COR-L47 (cell line): ENCODE data around the gene TMEM72.

ENCODE experiments used
- DNase-seq: peaks from one replicate; lab custom pipeline; 2025; lab: John Stamatoyannopoulos, UW

Gene TMEM72

DNA sequence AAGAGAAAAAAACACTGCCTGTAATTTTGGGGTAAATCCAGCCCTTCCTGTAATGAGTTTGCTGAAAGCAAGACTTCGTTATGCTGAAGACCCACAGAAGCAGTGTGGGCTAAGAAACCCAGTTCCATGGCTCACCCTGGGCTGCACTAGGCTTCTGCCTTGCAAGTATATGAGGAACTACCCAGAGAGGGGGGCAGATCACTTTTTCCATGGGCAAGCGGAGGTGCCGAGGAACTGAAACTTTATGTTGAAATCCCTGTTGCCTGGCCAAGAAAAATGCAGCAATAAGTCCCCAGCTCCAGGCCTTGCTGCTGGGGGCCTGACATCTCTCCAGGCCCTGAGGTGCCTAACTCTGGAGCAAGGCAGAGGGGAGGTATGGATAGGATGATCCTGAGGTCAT, 57.0 kb downstream of the TMEM72 start:
- DNase-seq = no peak

DNA sequence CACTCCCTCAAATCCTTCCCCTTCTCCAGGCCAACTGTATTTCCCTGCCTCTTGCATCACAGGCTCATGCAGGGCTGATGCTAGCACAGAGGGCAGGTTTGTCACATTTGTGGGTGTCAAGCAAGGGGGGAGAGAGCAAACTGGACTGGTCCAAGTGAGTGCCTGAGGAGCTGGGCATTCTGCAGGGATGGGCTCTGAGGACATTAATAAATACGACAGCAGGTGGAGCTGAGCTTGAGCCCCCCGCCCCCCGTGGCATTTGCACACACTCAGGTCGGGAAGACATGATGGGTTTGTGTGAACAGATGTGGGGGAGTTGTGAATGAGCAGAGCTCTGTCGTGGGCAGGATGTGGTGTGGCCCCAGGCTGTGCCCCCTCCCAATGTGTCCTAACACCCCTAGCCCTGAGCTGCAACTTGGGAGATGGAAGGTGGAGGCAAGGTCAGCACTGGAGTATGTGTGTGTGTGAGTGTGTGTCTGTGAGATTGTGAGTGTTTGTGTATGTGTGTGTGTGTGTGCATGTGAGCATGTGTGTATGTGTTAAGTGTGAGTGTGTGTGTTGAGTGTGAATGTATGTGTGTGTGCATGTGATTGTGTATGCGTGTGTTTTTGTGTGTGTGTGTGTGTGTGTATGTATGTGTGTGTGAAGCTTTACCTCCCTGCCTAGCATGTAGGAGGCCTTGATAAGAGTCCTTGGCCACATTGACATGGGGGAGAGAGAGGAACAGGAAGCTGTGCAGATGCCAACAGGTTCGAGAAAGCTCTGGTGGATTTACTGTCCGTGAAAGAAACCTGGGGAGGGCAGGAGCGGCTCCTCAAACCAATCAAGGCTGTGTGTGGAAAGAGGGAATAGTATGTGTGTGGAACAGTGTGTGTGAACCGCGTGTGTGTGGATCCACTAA, 57.6 kb downstream of the TMEM72 start:
- DNase-seq = no peak

- DNase-seq = no peak
Measured at GRCh38 chr10:44969854-44970253, 58.7 kb downstream of the TMEM72 start.

GRCh38 chr10:44970812-44971395, 59.8 kb downstream of the TMEM72 start:
- DNase-seq = no peak

GRCh38 chr10:44971434-44971833, 60.3 kb downstream of the TMEM72 start:
- no peak for DNase-seq

DNA sequence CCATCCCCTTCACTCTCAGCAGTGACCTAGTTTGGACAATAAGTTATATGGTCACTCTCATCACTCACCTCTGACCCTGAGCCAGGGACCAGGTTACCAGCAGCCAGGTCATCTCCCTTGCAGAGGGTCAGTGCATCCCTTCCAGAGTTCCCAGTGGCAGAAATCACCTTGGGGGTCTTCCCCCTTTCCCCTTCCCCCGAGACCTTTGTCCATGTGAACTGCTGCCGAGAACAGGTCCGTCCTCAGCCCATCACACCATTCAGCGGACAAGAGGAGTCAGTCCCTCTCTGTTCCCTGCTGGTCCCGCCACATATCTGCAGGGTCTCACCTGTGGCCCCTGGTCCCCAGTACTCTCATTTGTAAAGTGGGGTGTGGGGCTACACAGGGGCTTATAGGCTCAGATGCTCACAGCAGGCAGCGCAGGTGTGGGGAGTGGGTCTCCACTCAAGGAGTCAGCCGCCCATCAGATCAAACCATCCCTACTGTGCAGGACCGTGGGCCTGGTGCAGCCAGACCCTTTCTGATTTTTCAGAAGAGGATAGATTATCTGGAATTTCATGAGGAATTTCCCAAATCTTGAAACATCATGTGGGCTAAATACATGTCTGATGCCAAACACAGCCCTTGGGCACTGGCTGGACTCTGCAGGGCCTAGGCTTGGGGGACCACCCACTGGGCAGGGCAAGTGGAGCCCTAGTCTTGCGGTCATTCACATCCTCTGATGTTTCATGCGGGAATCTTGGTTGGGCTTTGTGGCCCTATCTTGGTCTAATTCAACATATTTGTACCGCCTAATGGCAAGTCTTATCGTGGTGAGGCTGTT, 61.0 kb downstream of the TMEM72 start:
- DNase-seq = no peak

GRCh38 chr10:44972874-44973306, 61.8 kb downstream of the TMEM72 start:
- no peak for DNase-seq

GRCh38 chr10:44973323-44974081, 62.4 kb downstream of the TMEM72 start:
- peak; percentile 11 for DNase-seq

DNA sequence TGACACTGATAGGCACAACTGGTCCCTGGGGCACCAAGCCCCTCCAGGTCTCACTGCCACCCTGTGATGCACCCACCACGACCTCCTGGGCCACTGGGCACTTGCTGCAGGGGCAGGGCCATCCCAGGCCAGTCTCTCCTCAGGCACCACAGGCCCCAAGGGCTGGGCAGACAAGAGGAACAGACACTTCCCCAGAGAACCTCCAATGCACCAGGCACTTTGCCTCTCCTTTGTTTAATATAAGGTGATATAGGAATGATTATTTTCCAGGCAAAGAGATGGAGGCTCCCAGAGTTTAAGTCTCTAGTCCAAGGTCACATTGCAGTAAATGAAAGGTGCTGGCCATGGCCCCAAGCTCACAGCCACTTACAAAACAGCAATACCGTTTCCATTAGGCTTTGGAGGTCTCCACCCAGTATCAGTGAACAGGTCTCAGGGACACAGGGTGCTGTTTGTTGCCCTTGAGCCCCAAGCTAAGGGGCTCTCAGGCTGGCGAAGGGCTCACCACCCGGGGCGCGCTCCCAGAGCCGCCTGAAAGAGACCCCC, 63.0 kb downstream of the TMEM72 start:
- no peak for DNase-seq

- DNase-seq = no peak
Measured at GRCh38 chr10:44974628-44975430, 63.7 kb downstream of the TMEM72 start.

DNA sequence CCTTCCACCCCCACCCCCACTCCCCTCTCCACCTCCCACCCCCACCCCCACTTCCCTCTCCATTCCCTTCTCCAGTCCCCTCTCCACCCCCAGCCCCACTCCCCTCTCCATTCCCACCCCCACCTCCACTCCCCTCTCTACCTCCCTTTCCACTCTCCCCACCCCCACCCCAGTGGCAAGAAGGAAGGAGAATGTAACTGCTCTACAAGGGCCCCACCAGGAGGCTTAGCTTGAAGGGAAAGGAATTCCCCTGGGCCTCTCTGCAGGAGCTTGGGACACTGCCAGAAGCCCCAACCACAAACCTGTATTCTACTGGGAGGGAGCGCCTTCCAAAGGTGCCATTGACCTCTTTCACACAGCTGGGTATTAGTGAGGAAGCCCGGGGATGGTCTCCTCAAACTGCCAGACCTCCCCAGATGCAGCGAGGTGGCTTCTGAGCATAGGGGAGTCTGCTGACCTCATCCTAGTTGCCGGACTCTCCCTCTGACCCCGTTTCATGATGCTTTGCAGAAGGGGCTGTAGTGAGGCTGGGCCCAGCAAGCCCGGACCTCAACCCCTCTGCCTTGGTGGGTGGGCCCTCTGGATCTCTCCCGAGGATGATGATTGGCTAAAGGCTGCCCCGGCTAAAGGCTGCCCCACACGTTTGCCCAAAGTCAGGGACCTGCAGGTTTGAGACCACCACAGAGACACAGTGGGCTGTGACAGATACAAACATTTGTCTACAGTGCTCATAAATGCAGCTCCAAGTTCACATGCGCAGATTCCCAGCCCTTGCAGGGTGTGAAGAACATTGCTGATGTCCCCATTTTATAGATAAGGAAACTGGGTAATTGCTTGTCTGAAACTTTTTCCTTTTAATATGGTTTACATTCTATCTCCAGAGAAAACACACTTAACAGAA, 64.5 kb downstream of the TMEM72 start:
- DNase-seq = peak; percentile 55

DNA sequence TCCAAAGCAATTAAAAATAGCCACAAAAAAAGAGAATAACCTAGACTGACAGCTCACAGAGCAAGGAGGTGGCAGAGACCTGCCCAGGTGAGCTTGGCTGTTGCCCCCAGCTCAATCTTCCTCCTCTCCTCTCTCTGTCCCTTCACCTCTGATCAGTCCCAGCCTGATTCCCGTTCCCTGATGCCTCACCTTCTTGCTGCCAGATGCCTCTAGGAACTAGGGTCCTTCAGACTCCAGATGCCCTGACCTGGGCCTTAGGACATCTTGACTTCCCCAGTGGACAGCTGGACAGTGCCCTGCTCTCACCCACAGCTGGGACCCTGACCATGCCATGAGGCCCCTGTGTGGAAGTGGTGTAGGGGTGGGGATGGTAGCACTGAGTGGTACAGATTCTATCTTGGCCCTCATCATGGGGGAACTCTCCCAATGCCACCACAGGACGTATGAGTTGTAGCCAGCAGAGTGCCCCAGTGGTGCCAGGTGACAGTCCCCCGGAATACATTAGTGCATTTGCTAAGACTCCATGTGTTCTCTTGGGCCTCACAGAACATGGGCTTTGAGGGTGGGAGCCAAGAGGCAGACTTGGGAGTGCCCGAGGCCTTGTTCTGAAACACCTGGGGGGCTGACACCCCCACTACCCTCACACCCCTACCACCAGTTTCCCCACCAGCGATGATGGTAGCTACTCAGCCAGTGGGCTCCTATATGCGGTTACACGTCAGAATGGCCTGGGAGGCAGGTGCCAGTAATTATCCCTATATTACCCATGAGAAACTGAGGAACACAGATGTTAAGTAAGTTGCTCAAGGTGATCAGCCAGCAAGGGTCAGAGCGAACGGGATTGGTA, 65.4 kb downstream of the TMEM72 start:
- no peak for DNase-seq

DNA sequence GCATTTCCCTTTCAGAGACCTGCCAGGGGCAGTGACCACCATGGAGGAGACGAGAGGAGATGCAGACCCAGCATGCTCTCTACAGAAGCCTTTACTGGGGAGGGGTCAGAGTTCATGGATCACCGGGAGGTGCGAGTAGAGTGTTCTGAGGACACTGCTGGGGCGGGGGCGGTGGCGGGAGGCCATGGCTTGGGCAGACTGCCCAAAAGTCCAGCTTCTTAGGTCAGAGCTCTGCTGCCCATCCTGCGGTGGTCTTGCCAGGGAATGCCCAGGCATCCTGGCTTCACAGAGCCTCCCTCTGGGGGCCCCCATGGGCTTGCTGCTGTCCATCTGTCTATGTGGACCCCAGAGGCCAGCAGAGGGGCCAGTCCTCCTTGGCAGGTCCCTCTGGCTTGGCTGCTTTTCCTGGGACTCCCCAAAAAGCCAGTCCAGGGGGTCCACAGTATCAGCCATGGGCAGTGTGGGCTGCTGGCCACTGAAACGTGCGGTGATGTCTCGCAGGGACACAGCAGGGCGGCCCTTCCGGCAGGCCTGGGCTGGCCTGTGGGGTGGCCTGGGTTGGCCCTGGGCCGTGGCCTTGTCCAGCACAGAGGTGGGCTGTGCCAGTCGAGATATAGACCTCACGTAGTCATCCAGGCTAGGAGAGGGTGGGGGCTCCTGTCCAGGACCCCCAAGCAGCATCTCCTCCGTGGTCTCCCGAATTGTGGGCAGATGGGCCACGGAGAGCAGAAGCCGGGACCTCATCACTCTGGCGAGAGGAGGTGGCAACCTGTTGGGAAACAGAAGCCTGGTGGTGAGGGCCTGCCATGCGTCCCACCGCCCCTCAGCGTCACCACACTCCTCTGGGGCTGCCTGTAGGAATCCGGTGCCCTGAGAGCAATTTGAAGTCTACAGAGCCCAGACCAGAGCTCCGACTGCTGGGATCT, 66.4 kb downstream of the TMEM72 start:
- DNase-seq = no peak

- no peak for DNase-seq
Measured at GRCh38 chr10:44978213-44978569, 67.1 kb downstream of the TMEM72 start.

DNA sequence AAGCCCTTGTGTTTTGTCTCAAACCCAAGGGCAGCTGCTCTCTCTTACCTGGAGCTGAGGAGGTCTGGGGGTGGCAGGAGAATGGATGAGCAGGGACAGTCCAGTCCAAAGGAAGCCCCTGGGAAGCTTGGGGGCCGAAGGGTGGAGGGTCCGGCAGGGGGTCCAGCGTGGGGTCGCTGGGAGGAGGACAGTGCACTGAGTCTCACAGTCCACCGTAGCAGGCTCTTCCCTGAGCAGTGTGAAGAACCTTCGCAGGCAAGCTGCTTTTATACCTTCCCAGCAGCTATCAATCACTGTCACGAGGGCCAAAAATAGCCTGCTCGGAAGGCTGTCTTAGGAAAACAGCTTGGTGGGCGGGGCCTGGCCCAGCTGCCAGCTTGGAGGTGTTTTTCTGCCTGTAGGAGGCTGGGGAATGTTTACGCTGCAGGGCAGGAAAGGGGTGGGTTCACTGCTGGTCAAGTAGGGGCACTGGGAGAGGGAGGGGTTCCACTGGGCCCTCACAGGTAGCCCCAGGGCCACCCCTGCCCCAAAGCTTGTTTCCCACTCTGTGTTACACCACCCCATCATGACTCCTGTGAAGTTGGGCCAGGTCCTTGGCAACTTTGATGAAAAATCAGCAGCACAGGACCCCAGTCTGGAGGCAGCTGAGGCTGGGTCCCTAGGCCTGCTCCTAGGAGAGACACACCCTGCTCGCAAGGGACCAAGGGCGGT, 67.6 kb downstream of the TMEM72 start, which contains the start of gene DEPP1:
Gene DEPP1, minus strand, starts transcription at position 240 of the 711 bp plus-strand sequence. CDS start 779 bp downstream, outside the sequence.
- peak; percentile 85 for DNase-seq

GRCh38 chr10:44979281-44980191, 68.4 kb downstream of the TMEM72 start:
- no peak for DNase-seq
